Tibial nerve (tissue), 4 donors: Measurements from ENCODE around the gene HES6. TPM values are rescaled to one million over a fixed set of nuclear protein-coding genes. Genes with fewer than 3 reads are reported as not detected.
A peak's percentile ranks its signal among the peaks of the same experiment; 100 is the strongest.

ENCODE experiments used
- DNase-seq, 2 donors: peaks; one replicate each; pipeline ENCODE4 v3.0.0-alpha.2; 2019; ENCODE audit warnings: low spot score in 2 of 2
- H3K27ac ChIP-seq, 4 donors: fragments of 200-600 bp; sonication (generic) in 3 of 4; one replicate each; pipeline ENCODE4 v1.5.1; 2017 to 2019; ENCODE audit warnings: mild to moderate bottlenecking in 1 of 4
- H3K27me3 ChIP-seq, 2 donors: fragments of 200-600 bp; sonication (generic) in 1 of 2; one replicate each; pipeline versions ENCODE4 v1.5.1 to v1.6.0; 2017 to 2019
- H3K36me3 ChIP-seq, 3 donors: fragments of 200-600 bp; sonication (generic); one replicate each; pipeline ENCODE4 v1.5.1; 2018 to 2019
- H3K4me1 ChIP-seq, 4 donors: fragments of 200-600 bp; sonication (generic) in 3 of 4; one replicate each; pipeline ENCODE4 v1.5.1; 2017 to 2019
- H3K4me3 ChIP-seq, 4 donors: fragments of 200-600 bp; sonication (generic) in 3 of 4; one replicate each; pipeline ENCODE4 v1.5.1; 2017 to 2019; ENCODE audit warnings: mild to moderate bottlenecking in 1 of 4, moderate library complexity in 1 of 4
- H3K9me3 ChIP-seq, 4 donors: fragments of 200-600 bp; sonication (generic) in 3 of 4; one replicate each; pipeline ENCODE4 v1.5.1; 2017 to 2019
- EP300 ChIP-seq, 2 donors: sonication (generic); formaldehyde crosslinking; IDR thresholded peaks; one replicate each; pipeline ENCODE4 v1.6.1; 2017; ENCODE audit warnings: antibody characterized with exemption in 2 of 2, mild to moderate bottlenecking in 1 of 2
- POLR2A ChIP-seq, 2 donors: fragments of 450-650 bp; IDR thresholded peaks; one replicate each; pipeline ENCODE4 v1.6.1; 2017; ENCODE audit warnings: antibody characterized with exemption in 2 of 2, mild to moderate bottlenecking in 2 of 2, moderate library complexity in 2 of 2
- WGBS, 2 donors: methylation state at CpG; one replicate each; pipeline ENCODE4 v1.1.5; 2018; 5-methylcytosine and 5-hydroxymethylcytosine counted together
- total RNA-seq, 4 donors: library from RNA; depleted of rRNA; stranded (reverse); fragments of >200 nt; gene quantifications; one replicate each; pipeline ENCODE4 v1.1.0, GENCODE V29; 2016
- TF ChIP-seq, protein P1 (sequence below), 5 experiments: fragments of 200-600 bp in 3 of 5; fragments of 450-650 bp in 2 of 5; sonication (generic) in 3 of 5; IDR thresholded peaks; one replicate each; pipeline ENCODE4 v1.5.1; 2016 to 2019; ENCODE audit warnings: antibody characterized with exemption in 5 of 5, mild to moderate bottlenecking in 3 of 5, moderate library complexity in 2 of 5

The HES6 gene, protein sequence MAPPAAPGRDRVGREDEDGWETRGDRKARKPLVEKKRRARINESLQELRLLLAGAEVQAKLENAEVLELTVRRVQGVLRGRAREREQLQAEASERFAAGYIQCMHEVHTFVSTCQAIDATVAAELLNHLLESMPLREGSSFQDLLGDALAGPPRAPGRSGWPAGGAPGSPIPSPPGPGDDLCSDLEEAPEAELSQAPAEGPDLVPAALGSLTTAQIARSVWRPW
- total RNA-seq: 10 to 100 TPM in 2 of 4 donors, 1 to 10 TPM in 2; 4.4 to 18.6 (median 12.4) TPM

DNA sequence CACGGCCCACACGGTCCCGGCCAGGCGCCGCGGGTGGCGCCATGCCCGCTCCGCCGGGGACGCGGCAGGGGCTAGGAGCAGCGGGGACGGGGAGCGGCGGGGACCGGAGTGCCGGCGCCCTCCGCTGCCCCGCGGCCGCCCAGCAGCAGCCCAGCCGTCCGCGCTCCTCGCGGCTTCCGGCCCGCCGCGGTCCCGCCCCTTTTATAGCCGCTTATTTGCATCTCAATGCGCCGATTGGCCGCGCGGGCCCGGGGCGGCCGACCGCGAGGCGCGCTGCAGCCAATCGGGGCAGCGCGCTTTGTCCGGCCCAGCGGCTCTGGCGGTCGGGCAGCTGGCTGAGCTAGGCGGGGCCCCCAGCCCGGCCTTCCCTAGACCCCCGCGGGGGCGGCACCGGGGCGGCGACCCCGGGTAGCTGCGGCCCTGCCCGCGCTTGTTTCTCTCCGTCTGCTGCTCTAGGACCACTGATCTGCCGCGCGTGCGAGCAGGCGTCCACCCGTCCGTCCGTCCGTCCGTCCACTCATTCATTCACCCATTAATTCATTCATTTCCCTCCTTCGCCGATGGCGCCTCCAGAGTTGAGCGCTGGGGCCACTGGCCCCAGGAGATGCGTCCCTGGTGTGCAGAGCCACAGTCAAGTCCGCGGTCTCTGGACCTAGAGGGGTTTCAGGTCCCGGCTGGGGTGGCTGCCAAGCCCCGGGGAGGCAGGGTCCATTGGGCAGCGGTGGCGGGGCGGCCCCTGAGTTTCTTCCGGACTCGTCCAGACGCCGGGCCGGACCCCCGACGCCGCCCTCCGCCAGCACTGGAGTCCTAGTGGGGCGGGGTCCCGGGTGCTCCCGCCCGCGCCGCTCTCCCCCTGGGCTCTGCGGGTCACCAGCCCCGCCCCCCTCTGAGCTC lies at the start of gene HES6:
Gene HES6, minus strand, starts transcription at position 176 of the 894 bp plus-strand sequence. Its CDS starts 133 bp downstream, at position 43.
- 2% methylated on average over 46 of the region's 105 CpGs for WGBS, 2 donors
- no peaks in the 10 kb centered on the region for H3K9me3 ChIP-seq
- TF ChIP-seq POLR2A (IDR thresholded peaks at IDR 0.05) (peak; percentile 67 to 91), EP300 (IDR thresholded peaks at IDR 0.05) (peak in 1 of 2 donors; percentile 54)
- TF ChIP-seq, protein P1, sequence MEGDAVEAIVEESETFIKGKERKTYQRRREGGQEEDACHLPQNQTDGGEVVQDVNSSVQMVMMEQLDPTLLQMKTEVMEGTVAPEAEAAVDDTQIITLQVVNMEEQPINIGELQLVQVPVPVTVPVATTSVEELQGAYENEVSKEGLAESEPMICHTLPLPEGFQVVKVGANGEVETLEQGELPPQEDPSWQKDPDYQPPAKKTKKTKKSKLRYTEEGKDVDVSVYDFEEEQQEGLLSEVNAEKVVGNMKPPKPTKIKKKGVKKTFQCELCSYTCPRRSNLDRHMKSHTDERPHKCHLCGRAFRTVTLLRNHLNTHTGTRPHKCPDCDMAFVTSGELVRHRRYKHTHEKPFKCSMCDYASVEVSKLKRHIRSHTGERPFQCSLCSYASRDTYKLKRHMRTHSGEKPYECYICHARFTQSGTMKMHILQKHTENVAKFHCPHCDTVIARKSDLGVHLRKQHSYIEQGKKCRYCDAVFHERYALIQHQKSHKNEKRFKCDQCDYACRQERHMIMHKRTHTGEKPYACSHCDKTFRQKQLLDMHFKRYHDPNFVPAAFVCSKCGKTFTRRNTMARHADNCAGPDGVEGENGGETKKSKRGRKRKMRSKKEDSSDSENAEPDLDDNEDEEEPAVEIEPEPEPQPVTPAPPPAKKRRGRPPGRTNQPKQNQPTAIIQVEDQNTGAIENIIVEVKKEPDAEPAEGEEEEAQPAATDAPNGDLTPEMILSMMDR (IDR thresholded peaks at IDR 0.05): peak in 2 of 5 experiments; percentile 46 to 59
- peak; percentile 71 to 73 for DNase-seq
- peak within 1 kb of the TSS; percentile 49 to 87 (median 66) for H3K4me3 ChIP-seq
- H3K4me1 ChIP-seq: peaks cover 0 to 43% (median 23%) of the 10 kb centered on the region in 4 donors
- peaks cover 0 to 19% of the 10 kb centered on the region in 2 donors for H3K27me3 ChIP-seq
- H3K27ac ChIP-seq: peak within 1 kb of the TSS in 1 of 4 donors; percentile 61
- peaks cover 0 to 9% (median 0%) of the 10 kb centered on the region in 3 donors for H3K36me3 ChIP-seq

DNA sequence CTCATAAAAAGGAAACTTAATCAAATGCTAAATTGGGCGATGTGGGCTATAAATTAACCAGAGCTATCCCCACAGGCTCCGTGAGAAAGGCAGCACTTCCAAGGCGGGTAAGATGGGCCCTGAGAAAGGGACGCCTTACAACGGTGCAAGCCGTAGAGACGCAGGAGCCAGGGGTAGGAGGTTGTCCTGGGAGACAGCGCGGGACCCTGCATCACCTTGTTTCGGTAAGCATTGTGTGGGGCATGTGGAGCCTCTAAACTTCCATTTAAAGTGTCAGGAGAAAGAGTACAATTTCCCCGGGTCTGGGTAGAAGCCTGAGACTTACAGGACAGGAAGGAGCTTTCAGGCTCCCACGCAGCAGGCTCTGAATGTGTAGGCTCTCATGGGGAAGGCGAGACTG lies 49.7 kb upstream of the HES6 start:
- H3K27me3 ChIP-seq: no peaks in the 10 kb centered on the region
- peak overlapping the region; percentile 86 to 97 (median 94) for H3K27ac ChIP-seq
- H3K9me3 ChIP-seq: no peaks in the 10 kb centered on the region
- TF ChIP-seq POLR2A (IDR thresholded peaks at IDR 0.05): no peak
- TF ChIP-seq, protein P1 (IDR thresholded peaks at IDR 0.05): no peak
- 28 to 36% methylated on average over 13 of the region's 13 CpGs for WGBS, 2 donors
- H3K4me1 ChIP-seq: peaks cover 0 to 53% (median 30%) of the 10 kb centered on the region in 4 donors
- peak overlapping the region in 3 of 4 donors; percentile 38 to 97 (median 86) for H3K4me3 ChIP-seq
- DNase-seq: no peak
- no peaks in the 10 kb centered on the region for H3K36me3 ChIP-seq

- H3K27ac ChIP-seq: peak overlapping the region; percentile 86 to 97 (median 94)
- peak; percentile 81 to 89 for TF ChIP-seq POLR2A (IDR thresholded peaks at IDR 0.05)
- peak; percentile 72 to 95 for TF ChIP-seq EP300 (IDR thresholded peaks at IDR 0.05)
- TF ChIP-seq, protein P1 (IDR thresholded peaks at IDR 0.05): peak; percentile 7 to 70 (median 23)
- H3K36me3 ChIP-seq: no peaks in the 10 kb centered on the region
- no peaks in the 10 kb centered on the region for H3K27me3 ChIP-seq
- peaks cover 0 to 57% (median 31%) of the 10 kb centered on the region in 4 donors for H3K4me1 ChIP-seq
- peak; percentile 100 for DNase-seq
- H3K4me3 ChIP-seq: peak overlapping the region; percentile 38 to 97 (median 78)
- 0 to 1% methylated on average over 38 to 108 of the region's 108 CpGs for WGBS, 2 donors
- no peaks in the 10 kb centered on the region for H3K9me3 ChIP-seq
Observed at GRCh38 chr2:238288650-238289573, 49.1 kb upstream of the HES6 start.

- Histone ChIP-seq H3K36me3 (no peaks in the 10 kb centered on the region), H3K4me1 (peaks cover 0 to 67% (median 34%) of the 10 kb centered on the region in 4 donors), H3K4me3 (peak within 1 kb of the TSS; percentile 71 to 97 (median 86)), H3K27ac (peak within 1 kb of the TSS; percentile 86 to 97 (median 94)), H3K9me3 (no peaks in the 10 kb centered on the region), H3K27me3 (no peaks in the 10 kb centered on the region)
- DNase-seq: peak in 1 of 2 donors; percentile 56
- TF ChIP-seq POLR2A (IDR thresholded peaks at IDR 0.05): no peak
- TF ChIP-seq, protein P1 (IDR thresholded peaks at IDR 0.05): peak in 2 of 5 experiments; percentile 20 to 23
- WGBS, 2 donors: 1% methylated on average over 25 to 31 of the region's 65 CpGs
Observed at GRCh38 chr2:238287737-238288649, 48.2 kb upstream of the HES6 start, which contains the start of gene PER2. PER2 (minus strand) TSS chr2:238288610; CDS start chr2:238277936, 10,674 bp downstream.
